ES-I3 (cell line): Measurements from ENCODE around the gene MS4A12.
"Not testable (repeated sequence)": the region's sequence is repeated elsewhere in the genome, so short reads cannot be mapped to it uniquely, and the experiment has no call there.

Experiments used
- H3K36me3 ChIP-seq: 2 replicates; pipeline ENCODE4 v1.6.1; 2013; ENCODE audit warnings: mild to moderate bottlenecking, low read length, control low read depth, moderate library complexity; ENCODE audit not compliant: insufficient read depth
- H3K4me1 ChIP-seq: 2 replicates; pipeline ENCODE4 v1.6.1; 2013; ENCODE audit warnings: mild to moderate bottlenecking, control low read depth, low read length; ENCODE audit not compliant: insufficient read depth
- H3K9ac ChIP-seq: 2 replicates; pipeline ENCODE4 v1.6.1; 2013; ENCODE audit warnings: low read depth, mild to moderate bottlenecking, low read length, moderate library complexity
- H3K9me3 ChIP-seq: 2 replicates; pipeline ENCODE4 v1.6.1; 2013; ENCODE audit warnings: mild to moderate bottlenecking, low read length, moderate library complexity; ENCODE audit not compliant: control insufficient read depth, insufficient read depth

Gene MS4A12, protein sequence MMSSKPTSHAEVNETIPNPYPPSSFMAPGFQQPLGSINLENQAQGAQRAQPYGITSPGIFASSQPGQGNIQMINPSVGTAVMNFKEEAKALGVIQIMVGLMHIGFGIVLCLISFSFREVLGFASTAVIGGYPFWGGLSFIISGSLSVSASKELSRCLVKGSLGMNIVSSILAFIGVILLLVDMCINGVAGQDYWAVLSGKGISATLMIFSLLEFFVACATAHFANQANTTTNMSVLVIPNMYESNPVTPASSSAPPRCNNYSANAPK

DNA sequence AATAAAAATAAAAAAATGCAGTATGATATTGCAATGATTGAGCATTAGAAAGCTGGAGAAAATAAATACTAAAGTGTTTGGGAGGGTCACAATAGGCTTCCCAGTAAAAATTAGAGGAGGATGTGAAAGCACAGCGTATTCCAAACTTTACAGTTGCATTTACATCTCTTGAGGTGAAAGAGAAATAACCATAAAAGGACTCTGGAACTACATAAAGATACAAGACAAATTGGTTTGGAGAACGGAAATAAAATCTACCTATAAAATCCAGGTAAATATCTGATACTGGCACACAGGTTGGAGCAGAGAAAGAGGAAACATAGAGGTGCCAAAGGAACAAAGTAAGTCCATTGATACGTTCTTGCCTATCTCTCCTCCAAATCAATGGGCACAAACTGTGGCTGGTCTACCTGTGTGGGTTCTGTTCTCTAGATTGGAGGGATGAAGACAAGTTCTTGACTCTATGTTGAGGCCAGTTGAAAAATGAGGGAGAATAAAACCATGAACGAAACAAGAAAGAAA, at the start of gene MS4A12:
TSS of gene MS4A12 (plus strand) at position 291 of the 522 bp plus-strand sequence. CDS start 4,541 bp downstream, outside the sequence.
- peaks cover 4% of the 10 kb centered on the region; the same call in 1 of the 2 replicates for H3K9me3 ChIP-seq

DNA sequence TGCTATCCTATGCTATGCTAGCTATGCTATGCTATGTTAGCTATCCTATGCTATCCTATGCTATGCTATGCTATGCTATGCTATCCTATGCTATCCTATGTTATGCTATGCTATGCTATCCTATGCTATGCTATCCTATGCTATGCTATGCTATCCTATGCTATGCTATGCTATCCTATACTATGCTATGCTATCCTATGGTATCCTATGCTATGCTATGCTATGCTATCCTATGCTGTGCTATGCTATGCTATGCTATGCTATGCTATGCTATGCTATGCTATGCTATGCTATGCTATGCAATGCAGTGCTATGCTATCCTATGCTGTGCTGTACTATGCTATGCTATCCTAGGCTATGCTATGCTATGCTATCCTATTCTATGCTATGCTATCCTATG, 45.5 kb upstream of the MS4A12 start:
- H3K4me1 ChIP-seq = no peaks in the 10 kb centered on the region
- H3K9ac ChIP-seq = no peak overlapping the region
- no peaks in the 10 kb centered on the region for H3K9me3 ChIP-seq
- no peaks in the 10 kb centered on the region for H3K36me3 ChIP-seq

More for the DNA sequence above, at the start of gene MS4A12:
- Histone ChIP-seq H3K4me1 (no peaks in the 10 kb centered on the region), H3K9ac (no peak within 1 kb of the TSS), H3K36me3 (no peaks in the 10 kb centered on the region)

DNA sequence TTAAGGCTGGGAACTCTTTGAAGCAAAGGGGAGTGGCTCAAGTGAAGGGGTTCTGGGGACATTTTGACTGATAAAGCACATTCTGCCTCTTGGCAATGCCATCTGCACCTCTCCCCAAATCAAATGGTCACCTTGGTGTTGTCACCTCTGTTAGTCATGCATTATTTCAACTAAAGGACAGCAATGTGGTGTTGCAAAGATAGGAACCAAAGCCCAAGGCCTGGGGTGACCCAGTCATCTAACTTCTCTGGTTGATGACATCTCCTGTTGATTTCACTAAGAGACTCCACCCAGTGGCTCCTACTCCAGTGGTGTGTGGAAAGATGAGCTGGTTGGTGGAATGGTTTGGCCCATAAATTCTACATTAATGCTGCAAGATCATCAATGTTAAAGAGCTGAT, 44.7 kb upstream of the MS4A12 start:
- no peak overlapping the region for H3K9ac ChIP-seq
- H3K36me3 ChIP-seq = no peaks in the 10 kb centered on the region
- no peaks in the 10 kb centered on the region for H3K4me1 ChIP-seq
- no peaks in the 10 kb centered on the region for H3K9me3 ChIP-seq

DNA sequence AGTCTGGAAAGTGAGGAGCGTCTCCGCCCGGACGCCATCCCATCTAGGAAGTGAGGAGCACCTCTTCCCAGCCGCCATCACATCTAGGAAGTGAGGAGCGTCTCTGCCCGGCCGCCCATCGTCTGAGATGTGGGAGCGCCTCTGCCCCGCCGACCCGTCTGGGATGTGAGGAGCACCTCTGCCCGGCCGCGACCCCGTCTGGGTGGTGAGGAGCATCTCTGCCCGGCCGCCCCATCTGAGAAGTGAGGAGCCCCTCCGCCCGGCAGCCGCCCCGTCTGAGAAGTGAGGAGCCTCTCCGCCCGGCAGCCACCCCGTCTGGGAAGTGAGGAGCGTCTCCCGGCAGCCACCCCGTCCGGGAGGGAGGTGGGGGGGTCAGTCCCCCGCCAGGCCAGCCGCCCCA, 41.4 kb upstream of the MS4A12 start:
- not testable (repeated sequence) for H3K4me1 ChIP-seq, H3K9me3 ChIP-seq, H3K9ac ChIP-seq, H3K36me3 ChIP-seq

DNA sequence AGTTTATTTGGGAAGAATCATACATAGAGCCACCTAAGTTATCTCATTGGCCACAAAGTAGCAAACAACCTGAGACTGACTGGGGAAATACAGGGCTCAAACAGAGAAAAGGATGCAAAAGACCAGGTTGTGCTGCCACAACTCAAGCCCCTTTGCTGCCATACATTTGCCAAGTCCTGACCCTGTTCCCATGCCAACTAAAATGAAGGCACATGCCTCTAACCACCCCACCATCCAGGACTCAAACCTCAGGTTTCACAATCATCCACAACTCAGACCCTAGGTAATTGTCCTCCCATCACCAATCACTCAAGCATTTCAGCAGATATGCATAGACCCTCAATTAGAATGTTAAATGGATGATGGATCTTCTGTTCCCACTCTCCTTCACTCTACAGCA, 38.4 kb upstream of the MS4A12 start:
- no peaks in the 10 kb centered on the region for H3K9me3 ChIP-seq
- H3K36me3 ChIP-seq = no peaks in the 10 kb centered on the region
- H3K9ac ChIP-seq = no peak overlapping the region
- H3K4me1 ChIP-seq = no peaks in the 10 kb centered on the region

DNA sequence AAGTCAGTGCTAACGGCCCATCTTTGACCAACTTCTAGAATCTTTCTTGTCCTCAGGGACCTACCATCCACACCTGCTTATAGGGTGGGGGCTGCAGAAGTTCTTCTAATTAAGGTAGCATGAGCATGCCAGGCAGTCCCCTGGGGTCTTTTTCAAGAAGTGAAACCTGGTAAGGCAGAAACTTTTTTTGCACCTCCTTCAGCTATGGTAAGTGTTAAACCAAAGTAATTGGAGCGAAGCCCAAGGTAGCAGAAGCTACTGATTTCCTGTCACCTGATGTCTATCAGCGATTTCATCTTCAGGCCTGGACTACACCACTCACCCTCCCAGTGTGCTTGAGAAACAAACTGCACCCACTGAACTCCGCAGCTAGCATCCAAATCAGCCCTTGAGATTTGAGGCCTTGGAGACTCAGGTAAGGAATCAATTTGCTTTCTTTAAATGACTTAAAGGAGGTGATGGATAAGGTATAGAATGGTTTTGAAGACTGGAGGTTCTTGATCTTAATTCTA, 37.0 kb upstream of the MS4A12 start, which contains the start of gene MS4A1:
TSS of gene MS4A1 (plus strand) at position 317 of the 512 bp plus-strand sequence. CDS start 6,528 bp downstream, outside the sequence.
- Histone ChIP-seq H3K9me3 (no peaks in the 10 kb centered on the region), H3K4me1 (no peaks in the 10 kb centered on the region), H3K9ac (no peak within 1 kb of the TSS), H3K36me3 (no peaks in the 10 kb centered on the region)

DNA sequence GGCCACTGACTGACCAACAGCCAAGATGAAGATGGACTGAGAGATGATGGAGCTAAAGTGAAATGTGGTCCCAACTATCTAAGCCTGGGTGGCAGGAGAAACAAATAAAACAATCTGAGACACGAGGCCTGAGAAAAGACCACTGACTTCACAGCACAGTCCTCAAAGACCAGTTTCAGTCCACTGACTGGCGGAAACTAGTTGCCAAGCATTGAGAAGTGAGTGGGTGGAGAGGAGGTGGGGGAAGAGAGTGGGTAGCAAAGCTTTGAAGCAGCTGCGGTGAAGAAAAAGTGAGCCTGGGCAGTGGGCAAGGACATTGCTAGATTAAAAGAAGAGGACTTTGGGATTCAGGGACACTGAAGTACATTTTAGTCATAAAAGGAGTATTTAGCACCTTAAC, 35.0 kb upstream of the MS4A12 start:
- Histone ChIP-seq H3K4me1 (no peaks in the 10 kb centered on the region), H3K36me3 (no peaks in the 10 kb centered on the region), H3K9me3 (no peaks in the 10 kb centered on the region), H3K9ac (no peak overlapping the region)

DNA sequence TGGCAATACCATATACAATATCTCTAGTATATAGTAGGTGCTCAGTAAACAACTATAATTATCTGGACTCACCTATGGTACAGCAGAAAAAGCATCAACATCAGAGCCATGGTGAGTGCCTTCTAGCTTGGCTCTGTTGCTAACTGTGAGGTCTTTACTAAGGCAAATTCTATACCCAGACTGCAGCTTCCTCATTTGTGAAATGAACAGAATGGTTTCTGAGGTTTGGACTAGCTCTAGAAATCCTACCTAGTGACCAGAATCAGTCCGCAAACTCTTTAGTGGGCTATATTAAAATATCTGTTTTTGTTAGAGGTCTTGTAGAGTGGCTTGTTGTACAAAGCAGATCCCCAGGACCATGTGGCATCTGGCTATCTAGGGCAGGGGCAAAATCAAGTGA, 33.2 kb upstream of the MS4A12 start:
- no peaks in the 10 kb centered on the region for H3K4me1 ChIP-seq
- H3K9ac ChIP-seq = no peak overlapping the region
- H3K36me3 ChIP-seq = no peaks in the 10 kb centered on the region
- H3K9me3 ChIP-seq = no peaks in the 10 kb centered on the region

DNA sequence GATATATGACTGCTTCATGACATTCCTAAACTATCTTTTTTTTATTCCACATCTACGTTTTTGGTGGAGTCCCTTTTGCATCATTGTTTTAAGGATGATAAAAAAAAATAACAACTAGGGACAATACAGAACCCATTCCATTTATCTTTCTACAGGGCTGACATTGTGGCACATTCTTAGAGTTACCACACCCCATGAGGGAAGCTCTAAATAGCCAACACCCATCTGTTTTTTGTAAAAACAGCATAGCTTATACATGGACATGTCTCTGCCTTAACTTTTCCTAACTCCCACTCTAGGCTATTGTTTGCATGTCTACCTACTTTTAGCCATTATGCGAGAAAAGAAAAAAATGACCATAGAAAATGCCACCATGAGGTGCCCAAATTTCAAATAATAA, 23.7 kb upstream of the MS4A12 start:
- H3K9ac ChIP-seq = no peak overlapping the region
- no peaks in the 10 kb centered on the region for H3K4me1 ChIP-seq
- no peaks in the 10 kb centered on the region for H3K36me3 ChIP-seq
- no peaks in the 10 kb centered on the region for H3K9me3 ChIP-seq

DNA sequence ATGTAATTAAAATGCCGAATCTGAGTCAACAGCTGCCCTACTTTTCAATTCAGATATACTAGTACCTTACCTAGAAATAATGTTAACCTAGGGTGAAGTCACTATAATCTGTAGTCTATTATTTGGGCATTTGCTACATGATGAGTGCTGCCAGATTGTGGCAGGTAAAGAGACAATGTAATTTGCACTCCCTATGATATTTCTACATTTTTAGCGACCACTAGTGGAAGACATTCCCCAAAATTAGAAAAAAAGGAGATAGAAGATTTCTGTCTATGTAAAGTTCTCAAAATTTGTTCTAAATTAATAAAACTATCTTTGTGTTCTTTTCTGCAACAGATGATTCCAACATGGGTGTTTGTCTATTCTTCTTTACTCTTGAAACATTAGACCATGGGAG, 22.9 kb upstream of the MS4A12 start:
- Histone ChIP-seq H3K9ac (no peak overlapping the region), H3K36me3 (no peaks in the 10 kb centered on the region), H3K4me1 (no peaks in the 10 kb centered on the region), H3K9me3 (no peaks in the 10 kb centered on the region)

DNA sequence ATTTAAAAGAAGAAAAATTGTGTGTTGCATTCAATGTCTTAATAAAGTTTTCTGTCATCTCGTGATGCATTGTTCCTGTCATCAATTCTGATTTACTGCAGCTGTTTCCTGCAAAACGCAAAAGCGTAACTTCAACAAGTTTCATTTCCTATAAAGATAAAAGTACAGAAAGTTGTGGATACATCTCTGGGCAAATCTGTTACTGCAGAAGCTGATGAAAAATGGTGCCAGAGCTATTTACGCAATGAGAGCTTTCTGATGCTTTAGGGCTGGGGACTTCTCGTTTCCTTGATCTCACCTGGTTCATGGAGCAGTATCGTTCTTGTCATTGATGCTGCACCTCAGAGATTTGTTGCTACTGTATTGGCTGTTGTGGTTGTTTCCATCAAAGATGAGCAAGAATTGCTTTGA, 15.5 kb upstream of the MS4A12 start:
- Histone ChIP-seq H3K36me3 (no peaks in the 10 kb centered on the region), H3K9me3 (no peaks in the 10 kb centered on the region), H3K9ac (no peak overlapping the region), H3K4me1 (no peaks in the 10 kb centered on the region)

DNA sequence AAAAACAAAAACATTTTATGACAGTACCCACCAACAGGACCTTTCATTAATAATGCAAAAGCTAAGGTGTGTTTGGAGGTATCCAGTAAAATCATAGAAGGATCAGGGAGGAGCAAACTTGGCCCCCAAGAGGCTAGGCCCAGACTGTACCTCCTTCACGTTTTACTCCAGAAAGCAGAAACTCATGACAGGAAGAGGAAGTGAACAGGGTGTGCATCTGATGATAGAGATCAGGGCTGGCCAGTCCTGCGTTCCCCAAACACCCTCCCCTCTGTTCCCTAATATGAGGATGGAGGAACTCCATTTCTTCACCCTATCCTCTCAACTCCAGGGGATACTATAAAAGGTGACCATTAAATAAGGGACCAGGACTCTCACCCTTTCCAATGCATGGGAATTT, 10.2 kb upstream of the MS4A12 start:
- H3K9me3 ChIP-seq = no peaks in the 10 kb centered on the region
- no peaks in the 10 kb centered on the region for H3K4me1 ChIP-seq
- H3K9ac ChIP-seq = no peak overlapping the region
- H3K36me3 ChIP-seq = no peaks in the 10 kb centered on the region

DNA sequence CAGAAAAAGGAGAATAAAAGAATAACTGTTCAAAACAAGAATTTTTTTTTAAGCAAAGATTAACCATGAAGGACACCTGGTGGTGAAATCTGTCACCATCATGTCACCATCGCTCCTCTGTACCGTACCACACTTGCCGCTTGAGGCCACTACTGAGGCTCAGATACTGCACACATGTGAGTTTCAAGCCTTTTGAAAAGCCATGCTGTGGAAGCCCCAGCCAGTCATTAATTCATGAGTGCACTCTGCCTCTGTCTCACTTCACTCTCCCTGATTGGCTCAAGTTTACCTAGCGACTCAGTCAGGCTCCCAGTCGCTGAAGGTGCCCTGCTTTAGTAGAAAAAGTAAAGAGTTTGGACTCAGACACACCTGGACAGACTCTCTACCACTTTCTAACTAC, 6.6 kb upstream of the MS4A12 start:
- no peaks in the 10 kb centered on the region for H3K36me3 ChIP-seq
- H3K4me1 ChIP-seq = no peaks in the 10 kb centered on the region
- no peak overlapping the region for H3K9ac ChIP-seq
- H3K9me3 ChIP-seq = no peaks in the 10 kb centered on the region

DNA sequence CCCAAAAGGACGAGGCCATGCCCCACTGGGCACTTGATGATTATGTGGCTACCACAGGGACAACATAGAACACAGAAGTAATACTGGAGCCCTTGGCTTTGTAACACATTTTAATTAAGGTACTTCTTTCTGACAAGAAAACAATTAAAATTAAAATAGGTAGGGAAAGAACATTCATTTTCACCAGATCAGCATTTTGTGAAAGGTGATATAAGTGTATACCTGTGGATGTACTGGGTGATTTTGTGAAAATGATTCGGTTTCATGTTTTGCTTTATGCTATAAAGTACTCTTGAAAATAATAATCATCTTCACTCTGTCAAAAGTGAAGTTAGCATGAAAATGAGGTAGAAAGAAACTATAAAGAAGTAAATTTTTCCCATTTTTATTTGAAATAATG, 876 bp downstream of the MS4A12 start:
- no peaks in the 10 kb centered on the region for H3K36me3 ChIP-seq

DNA sequence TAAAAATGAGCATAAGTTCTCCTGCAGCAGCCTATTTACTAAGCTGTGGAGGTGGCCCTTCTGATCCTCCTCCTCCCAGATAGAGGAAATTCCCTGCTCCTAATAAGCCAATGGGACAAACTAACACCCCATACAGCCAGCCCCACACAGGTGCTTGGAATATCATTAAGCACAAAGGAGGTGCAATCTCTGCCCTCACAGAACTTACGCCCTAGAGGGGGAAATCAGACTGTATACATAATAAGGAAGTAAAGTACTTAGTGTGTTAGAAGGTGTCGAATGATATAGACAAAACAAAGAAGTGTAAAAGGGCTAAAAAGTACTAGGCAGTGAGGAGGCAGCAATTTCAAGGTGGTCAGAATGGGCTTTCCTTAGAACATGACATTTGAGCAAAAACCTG, 5.8 kb downstream of the MS4A12 start:
- H3K9me3 ChIP-seq = no peaks in the 10 kb centered on the region
- peaks cover 23% of the 10 kb centered on the region for H3K4me1 ChIP-seq
- H3K9ac ChIP-seq = no peak overlapping the region
- no peaks in the 10 kb centered on the region for H3K36me3 ChIP-seq

More for the DNA sequence above, 876 bp downstream of the MS4A12 start:
- Histone ChIP-seq H3K9ac (no peak overlapping the region), H3K9me3 (peaks cover 4% of the 10 kb centered on the region; the same call in 1 of the 2 replicates), H3K4me1 (peaks cover 7% of the 10 kb centered on the region)
